NT2/D1 (cell line): ENCODE data around the gene C6orf52.

Source experiments
- SUZ12 ChIP-seq: IDR thresholded peaks from 2 replicates; pipeline ENCODE4 v1.6.1; 2011; ENCODE audit not compliant: insufficient read length, insufficient read depth; ENCODE audit errors: extremely low read depth
- ZNF274 ChIP-seq: IDR thresholded peaks from 2 replicates; pipeline ENCODE4 v1.6.1; 2011; ENCODE audit warnings: mild to moderate bottlenecking, low read depth, low read length

- TF ChIP-seq ZNF274 (no peak), SUZ12 (no peak)
These were observed 31.3 kb upstream of the C6orf52 start for GRCh38 chr6:10725716-10726115.
